ENCODE data around the gene CPO.

Gene CPO

DNA sequence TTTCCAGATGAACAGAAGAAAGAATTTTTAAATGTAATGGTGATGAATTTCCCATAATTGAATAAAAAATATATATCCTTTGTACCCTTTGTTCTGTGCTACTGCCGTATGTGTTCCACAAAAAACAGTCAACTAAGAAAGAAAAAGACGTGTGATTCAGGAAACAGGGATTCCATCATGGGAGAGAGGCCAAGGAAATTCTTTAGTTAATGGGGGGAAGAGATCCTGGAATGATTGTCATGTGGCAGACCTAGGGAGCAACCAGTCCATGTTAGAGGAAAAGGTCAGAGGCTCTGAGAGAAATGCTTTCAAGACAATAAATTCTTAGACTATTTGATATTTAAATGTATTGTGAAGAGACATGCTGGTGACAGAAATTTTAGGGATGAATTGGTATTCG lies 76.6 kb downstream of the CPO start:
- no peak for DNase-seq (ENCODE audit: low spot score)

Measured in hematopoietic multipotent progenitor cell treated with erythropoietin and hydrocortisone succinate and interleukin-3 and kit ligand, for 15 days (in vitro differentiated cells).